A549 (cell line): ENCODE results near the gene PSAPL1. TPM values are rescaled to one million over a fixed set of nuclear protein-coding genes. Genes with fewer than 3 reads are reported as not detected.

ENCODE experiments used
- ATAC-seq, 2 experiments: fragments of 200-7000 bp in 1 of 2; fragments of >200 bp in 1 of 2; cut with Nextera tagmentation in 1 of 2; cut with Tn5 transposase in 1 of 2; 3 replicates each; pipeline versions ENCODE4 v1.8.0 to v1.9.1; 2018 to 2020; ENCODE audit warnings: mild to moderate bottlenecking in 1 of 2, moderate library complexity in 1 of 2
- CTCF ChIA-PET: fragments of 300-600 bp; sonication (Branson Sonifier 250); formaldehyde crosslinking; extraction: SDS; loops from one replicate; lab custom pipeline; 2021; ENCODE audit warnings: antibody characterized with exemption, inconsistent platforms; lab: Yijun Ruan, JAX
- POLR2A ChIA-PET: fragments of 350-600 bp; formaldehyde crosslinking; extraction: SDS; loops from one replicate; lab custom pipeline; 2021; ENCODE audit warnings: antibody characterized with exemption, inconsistent platforms; lab: Yijun Ruan, JAX
- DNase-seq, 2 experiments: peaks; one replicate each; pipeline versions ENCODE4 v3.0.0 to v3.0.0-alpha.2; 2011 to 2016; ENCODE audit warnings: low read depth in 1 of 2, low spot score in 1 of 2
- FAIRE-seq: peaks from 2 replicates; lab custom pipeline; 2011; peaks lifted over from hg19 to GRCh38; lab: Jason Lieb, UNC
- H3K27ac ChIP-seq, 2 experiments: fragments of >200 bp; sonication (Bioruptor Twin); formaldehyde crosslinking; 3 replicates each; pipeline ENCODE4 v1.5.1; 2016 to 2017
- H3K4me1 ChIP-seq: fragments of >200 bp; sonication (Bioruptor Twin); formaldehyde crosslinking; 3 replicates; pipeline ENCODE4 v1.6.1; 2016
- H3K4me2 ChIP-seq: fragments of >200 bp; sonication (Bioruptor Twin); formaldehyde crosslinking; 3 replicates; pipeline ENCODE4 v1.6.1; 2016
- H3K4me3 ChIP-seq: fragments of >200 bp; sonication (Bioruptor Twin); formaldehyde crosslinking; 3 replicates; pipeline ENCODE4 v1.5.1; 2016
- H3K9me3 ChIP-seq: fragments of >200 bp; sonication (Bioruptor Twin); formaldehyde crosslinking; 3 replicates; pipeline ENCODE4 v1.6.1; 2016
- CBX2 ChIP-seq: fragments of 200-600 bp; sonication (generic); IDR thresholded peaks from 2 replicates; pipeline ENCODE4 v1.6.1; 2016; ENCODE audit warnings: low read depth, mild to moderate bottlenecking, borderline replicate concordance
- EHF ChIP-seq: fragments of 250-450 bp; sonication (Bioruptor Pico); IDR thresholded peaks from 2 replicates; pipeline ENCODE4 v1.5.0; 2020; ENCODE audit warnings: mild to moderate bottlenecking
- ELK1 ChIP-seq: fragments of 150-350 bp; IDR thresholded peaks from 2 replicates; pipeline ENCODE4 v1.6.1; 2014; ENCODE audit warnings: low read depth, mild to moderate bottlenecking, low read length
- FOSB ChIP-seq: fragments of 250-450 bp; sonication (Bioruptor Pico); IDR thresholded peaks from 2 replicates; pipeline ENCODE4 v1.5.0; 2020; ENCODE audit warnings: mild to moderate bottlenecking, moderate library complexity
- FOXS1 ChIP-seq: fragments of 250-450 bp; sonication (Bioruptor Pico); IDR thresholded peaks from 2 replicates; pipeline ENCODE4 v1.5.0; 2020; ENCODE audit warnings: mild to moderate bottlenecking, moderate library complexity
- GATA3 ChIP-seq: IDR thresholded peaks from 2 replicates; pipeline ENCODE4 v1.6.1; 2012; ENCODE audit warnings: borderline replicate concordance
- HDAC2 ChIP-seq: fragments of 200-600 bp; sonication (generic); IDR thresholded peaks from 2 replicates; pipeline ENCODE4 v1.6.1; 2016
- HEYL ChIP-seq: fragments of 250-450 bp; sonication (Bioruptor Pico); IDR thresholded peaks from 2 replicates; pipeline ENCODE4 v1.8.0; 2021; ENCODE audit warnings: mild to moderate bottlenecking, moderate library complexity
- HOXB5 ChIP-seq: fragments of 250-450 bp; sonication (Bioruptor Pico); IDR thresholded peaks from 2 replicates; pipeline ENCODE4 v1.5.0; 2020; ENCODE audit warnings: mild to moderate bottlenecking, moderate library complexity
- JUN ChIP-seq, 2 experiments: fragments of >200 bp; sonication (Bioruptor Twin); formaldehyde crosslinking; IDR thresholded peaks; 2 replicates in 1 of 2; 3 replicates in 1 of 2; pipeline ENCODE4 v1.6.1; 2016 to 2017
- KDM5A ChIP-seq: fragments of 200-600 bp; sonication (generic); IDR thresholded peaks from 2 replicates; pipeline ENCODE4 v1.6.1; 2016; ENCODE audit warnings: antibody characterized with exemption, mild to moderate bottlenecking
- MAX ChIP-seq: IDR thresholded peaks from 2 replicates; pipeline ENCODE4 v1.6.1; 2012
- MYC ChIP-seq: IDR thresholded peaks from 2 replicates; pipeline ENCODE4 v1.6.1; 2012; ENCODE audit warnings: mild to moderate bottlenecking, inconsistent platforms, low read length, improper control_type of control experiment, borderline replicate concordance
- NFE2L2 ChIP-seq: fragments of 150-350 bp; conservative IDR thresholded peaks from 2 replicates; pipeline ENCODE4 v1.6.1; 2014; ENCODE audit warnings: low read length
- NR3C1 ChIP-seq: fragments of >200 bp; sonication (Bioruptor Twin); formaldehyde crosslinking; IDR thresholded peaks from 3 replicates; pipeline ENCODE4 v1.6.1; 2017
- POLR2A ChIP-seq: IDR thresholded peaks from 2 replicates; pipeline ENCODE4 v1.6.1; 2012; ENCODE audit warnings: mild to moderate bottlenecking, low read length
- POLR2AphosphoS2 ChIP-seq: conservative IDR thresholded peaks from 2 replicates; pipeline ENCODE4 v1.6.1; 2012; ENCODE audit warnings: low read length, improper control_type of control experiment, inconsistent platforms
- RARB ChIP-seq: fragments of 250-450 bp; sonication (Bioruptor Pico); IDR thresholded peaks from 2 replicates; pipeline ENCODE4 v1.8.0; 2021; ENCODE audit warnings: mild to moderate bottlenecking, moderate library complexity
- SMC3 ChIP-seq: fragments of >200 bp; sonication (Bioruptor Twin); formaldehyde crosslinking; IDR thresholded peaks from 3 replicates; pipeline ENCODE4 v1.6.1; 2018; ENCODE audit warnings: inconsistent platforms
- TFCP2L1 ChIP-seq: fragments of 250-450 bp; sonication (Bioruptor Pico); IDR thresholded peaks from 2 replicates; pipeline ENCODE4 v1.5.0; 2021; ENCODE audit warnings: mild to moderate bottlenecking
- TP53 ChIP-seq: fragments of 250-450 bp; sonication (Bioruptor Pico); IDR thresholded peaks from 2 replicates; pipeline ENCODE4 v1.5.0; 2021; ENCODE audit warnings: mild to moderate bottlenecking, moderate library complexity
- ZC3H11A ChIP-seq: fragments of 450-650 bp; IDR thresholded peaks from 2 replicates; pipeline ENCODE4 v1.6.1; 2014; ENCODE audit warnings: antibody characterized with exemption, mild to moderate bottlenecking
- ZSCAN20 ChIP-seq: fragments of 250-450 bp; sonication (Bioruptor Pico); IDR thresholded peaks from 2 replicates; pipeline ENCODE4 v1.8.0; 2022; ENCODE audit warnings: mild to moderate bottlenecking, moderate library complexity
- WGBS: methylation state at CpG from one replicate; pipeline ENCODE4 v1.1.6; 2017; ENCODE audit errors: missing lambda C conversion rate; 5-methylcytosine and 5-hydroxymethylcytosine counted together
- polyA plus RNA-seq, 4 experiments: library from polyadenylated mRNA; depleted of rRNA in 3 of 4; stranded (reverse); fragments of >200 nt; fragmentation: RNase III in 1 of 4; extraction: RNeasy Plus Mini Kit Qiagen cat#74134 plus additional on column Dnase treatment in 1 of 4; gene quantifications; 2 replicates in 3 of 4; 3 replicates in 1 of 4; pipeline ENCODE4 v1.2.3, GENCODE V29; 2011 to 2017
- TF ChIP-seq, protein P1 (sequence below): IDR thresholded peaks from 2 replicates; pipeline ENCODE4 v1.6.1; 2012
- TF ChIP-seq, protein P2 (sequence below): fragments of 200-600 bp; sonication (generic); IDR thresholded peaks from 2 replicates; pipeline ENCODE4 v1.6.1; 2016; ENCODE audit warnings: antibody characterized with exemption, mild to moderate bottlenecking, moderate library complexity
- TF ChIP-seq, protein P3 (sequence below): fragments of >200 bp; sonication (Bioruptor Twin); formaldehyde crosslinking; IDR thresholded peaks from 3 replicates; pipeline ENCODE4 v1.6.1; 2016

PSAPL1 gene
- polyA plus RNA-seq, 2 of the 4 experiments (the other 2 are of a cell fraction): 0.04 to 0.05 TPM

DNA sequence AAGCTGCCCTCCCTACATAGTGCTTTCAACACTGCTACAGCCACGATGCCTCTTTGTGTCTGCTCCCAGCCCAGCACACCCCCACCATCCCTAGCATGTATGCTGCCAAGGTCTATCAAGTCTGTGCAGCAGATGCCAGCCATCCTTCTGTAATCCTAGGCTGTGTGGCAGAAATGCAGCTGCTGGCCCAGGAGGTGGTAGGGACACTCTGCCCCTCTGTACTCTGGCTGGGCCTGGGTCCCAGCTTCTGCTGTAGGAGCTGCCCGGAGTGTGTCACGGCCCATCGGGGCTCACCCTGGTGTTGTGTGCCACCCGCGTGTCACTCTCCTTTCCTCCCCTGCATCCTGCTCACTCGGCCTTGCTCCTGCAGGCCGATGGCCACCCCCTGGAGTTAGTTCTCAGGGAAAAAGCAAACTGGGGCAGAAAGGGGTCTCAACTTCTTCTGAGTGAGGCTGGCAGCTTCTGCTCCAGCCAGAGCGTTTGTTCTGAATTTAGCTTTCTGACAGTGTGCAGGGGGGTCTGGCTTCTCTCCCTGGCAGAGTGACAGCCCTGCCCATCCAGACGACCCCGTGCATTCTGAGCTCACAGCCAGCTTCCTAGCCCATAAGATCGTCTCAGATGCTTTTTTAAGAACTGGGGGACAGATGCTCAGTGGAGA, 22.7 kb downstream of the PSAPL1 start (continued):
- no peak for TF ChIP-seq TFCP2L1 (CRISPR knock-in tag)
- TF ChIP-seq TP53 (CRISPR knock-in tag): no peak
- TF ChIP-seq RARB (CRISPR knock-in tag): no peak
- TF ChIP-seq NR3C1: no peak

GRCh38 chr4:7411491-7411890, 23.2 kb downstream of the PSAPL1 start:
- Histone ChIP-seq H3K27ac (no peak overlapping the region), H3K9me3 (no peaks in the 10 kb centered on the region), H3K4me2 (no peak overlapping the region), H3K4me3 (no peak overlapping the region), H3K4me1 (no peaks in the 10 kb centered on the region)
- ChIA-PET POLR2A (no interaction called here), CTCF (interaction anchor here (0.6 kb wide), 1 partner anchor 97 kb away, joined by 3 read pairs; no protein-coding TSS in a partner anchor)
- TF ChIP-seq POLR2AphosphoS2: no peak
- no peak for TF ChIP-seq EHF (CRISPR knock-in tag)
- TF ChIP-seq KDM5A: no peak
- TF ChIP-seq HOXB5: no peak
- TF ChIP-seq GATA3: no peak
- TF ChIP-seq JUN (IDR thresholded peaks at IDR 0.05): no peak
- TF ChIP-seq SMC3: no peak
- no peak for DNase-seq
- no peak for ATAC-seq
- no peak for FAIRE-seq
- WGBS: 43% methylated on average over 1 of the region's 1 CpG

- CTCF ChIA-PET: interaction anchor here (1.2 kb wide), 1 partner anchor 9 kb away, joined by 4 read pairs; no protein-coding TSS in a partner anchor
- no peak overlapping the region for H3K4me3 ChIP-seq
- H3K9me3 ChIP-seq: no peaks in the 10 kb centered on the region
- ATAC-seq (no peak), FAIRE-seq (no peak), DNase-seq (no peak)
- TF ChIP-seq ZC3H11A (no peak), HEYL (CRISPR knock-in tag) (no peak)
- 90% methylated on average over 1 of the region's 1 CpG for WGBS
- H3K4me2 ChIP-seq: no peak overlapping the region
- no peaks in the 10 kb centered on the region for H3K4me1 ChIP-seq
- POLR2A ChIA-PET: no interaction called here
- no peak overlapping the region for H3K27ac ChIP-seq
Observed at GRCh38 chr4:7410446-7410845, 24.3 kb downstream of the PSAPL1 start.

GRCh38 chr4:7408166-7408565, 26.6 kb downstream of the PSAPL1 start:
- no peak for DNase-seq
- TF ChIP-seq HEYL (CRISPR knock-in tag): no peak
- no peak for TF ChIP-seq RARB (CRISPR knock-in tag)
- no peak for TF ChIP-seq NFE2L2
- TF ChIP-seq CBX2: no peak
- TF ChIP-seq ELK1: no peak
- TF ChIP-seq, protein P1, sequence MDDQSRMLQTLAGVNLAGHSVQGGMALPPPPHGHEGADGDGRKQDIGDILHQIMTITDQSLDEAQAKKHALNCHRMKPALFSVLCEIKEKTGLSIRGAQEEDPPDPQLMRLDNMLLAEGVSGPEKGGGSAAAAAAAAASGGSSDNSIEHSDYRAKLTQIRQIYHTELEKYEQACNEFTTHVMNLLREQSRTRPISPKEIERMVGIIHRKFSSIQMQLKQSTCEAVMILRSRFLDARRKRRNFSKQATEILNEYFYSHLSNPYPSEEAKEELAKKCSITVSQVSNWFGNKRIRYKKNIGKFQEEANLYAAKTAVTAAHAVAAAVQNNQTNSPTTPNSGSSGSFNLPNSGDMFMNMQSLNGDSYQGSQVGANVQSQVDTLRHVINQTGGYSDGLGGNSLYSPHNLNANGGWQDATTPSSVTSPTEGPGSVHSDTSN: no peak
- TF ChIP-seq FOXS1 (CRISPR knock-in tag): no peak
- no peak for TF ChIP-seq POLR2AphosphoS2
- TF ChIP-seq HDAC2: no peak
- TF ChIP-seq MAX: no peak
- TF ChIP-seq TP53 (CRISPR knock-in tag): no peak
- TF ChIP-seq ZSCAN20 (CRISPR knock-in tag): no peak
- TF ChIP-seq NR3C1: no peak
- no peak for TF ChIP-seq POLR2A
- TF ChIP-seq, protein P2, sequence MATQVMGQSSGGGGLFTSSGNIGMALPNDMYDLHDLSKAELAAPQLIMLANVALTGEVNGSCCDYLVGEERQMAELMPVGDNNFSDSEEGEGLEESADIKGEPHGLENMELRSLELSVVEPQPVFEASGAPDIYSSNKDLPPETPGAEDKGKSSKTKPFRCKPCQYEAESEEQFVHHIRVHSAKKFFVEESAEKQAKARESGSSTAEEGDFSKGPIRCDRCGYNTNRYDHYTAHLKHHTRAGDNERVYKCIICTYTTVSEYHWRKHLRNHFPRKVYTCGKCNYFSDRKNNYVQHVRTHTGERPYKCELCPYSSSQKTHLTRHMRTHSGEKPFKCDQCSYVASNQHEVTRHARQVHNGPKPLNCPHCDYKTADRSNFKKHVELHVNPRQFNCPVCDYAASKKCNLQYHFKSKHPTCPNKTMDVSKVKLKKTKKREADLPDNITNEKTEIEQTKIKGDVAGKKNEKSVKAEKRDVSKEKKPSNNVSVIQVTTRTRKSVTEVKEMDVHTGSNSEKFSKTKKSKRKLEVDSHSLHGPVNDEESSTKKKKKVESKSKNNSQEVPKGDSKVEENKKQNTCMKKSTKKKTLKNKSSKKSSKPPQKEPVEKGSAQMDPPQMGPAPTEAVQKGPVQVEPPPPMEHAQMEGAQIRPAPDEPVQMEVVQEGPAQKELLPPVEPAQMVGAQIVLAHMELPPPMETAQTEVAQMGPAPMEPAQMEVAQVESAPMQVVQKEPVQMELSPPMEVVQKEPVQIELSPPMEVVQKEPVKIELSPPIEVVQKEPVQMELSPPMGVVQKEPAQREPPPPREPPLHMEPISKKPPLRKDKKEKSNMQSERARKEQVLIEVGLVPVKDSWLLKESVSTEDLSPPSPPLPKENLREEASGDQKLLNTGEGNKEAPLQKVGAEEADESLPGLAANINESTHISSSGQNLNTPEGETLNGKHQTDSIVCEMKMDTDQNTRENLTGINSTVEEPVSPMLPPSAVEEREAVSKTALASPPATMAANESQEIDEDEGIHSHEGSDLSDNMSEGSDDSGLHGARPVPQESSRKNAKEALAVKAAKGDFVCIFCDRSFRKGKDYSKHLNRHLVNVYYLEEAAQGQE: no peak
- TF ChIP-seq, protein P3, sequence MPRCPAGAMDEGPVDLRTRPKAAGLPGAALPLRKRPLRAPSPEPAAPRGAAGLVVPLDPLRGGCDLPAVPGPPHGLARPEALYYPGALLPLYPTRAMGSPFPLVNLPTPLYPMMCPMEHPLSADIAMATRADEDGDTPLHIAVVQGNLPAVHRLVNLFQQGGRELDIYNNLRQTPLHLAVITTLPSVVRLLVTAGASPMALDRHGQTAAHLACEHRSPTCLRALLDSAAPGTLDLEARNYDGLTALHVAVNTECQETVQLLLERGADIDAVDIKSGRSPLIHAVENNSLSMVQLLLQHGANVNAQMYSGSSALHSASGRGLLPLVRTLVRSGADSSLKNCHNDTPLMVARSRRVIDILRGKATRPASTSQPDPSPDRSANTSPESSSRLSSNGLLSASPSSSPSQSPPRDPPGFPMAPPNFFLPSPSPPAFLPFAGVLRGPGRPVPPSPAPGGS: no peak
- TF ChIP-seq FOSB (CRISPR knock-in tag): no peak
- no peak for TF ChIP-seq ZC3H11A
- no peak for TF ChIP-seq GATA3
- no peak for TF ChIP-seq MYC
- TF ChIP-seq, all 56 proteins: peak for 0
- no peak for ATAC-seq
- CTCF ChIA-PET: interaction anchor here (0.6 kb wide), 1 partner anchor 348 kb away, joined by 3 read pairs; no protein-coding TSS in a partner anchor
- 0 out of 3 replicates have a peak, but pooled peaks cover 3% of the 10 kb centered on the region for H3K9me3 ChIP-seq
- 70% methylated on average over 4 of the region's 4 CpGs for WGBS
- FAIRE-seq: no peak
- peaks cover under 1% of the 10 kb centered on the region; the same call in 1 of the 3 replicates for H3K4me1 ChIP-seq
- H3K4me3 ChIP-seq: no peak overlapping the region
- no peak overlapping the region for H3K4me2 ChIP-seq
- POLR2A ChIA-PET: no interaction called here
- H3K27ac ChIP-seq: no peak overlapping the region
